UCSD-AML1 (cell line): ENCODE results near the gene FAM221B.

Experiments
- DNase-seq: peaks from one replicate; lab custom pipeline; 2025; ENCODE audit not compliant: unreplicated experiment; lab: John Stamatoyannopoulos, UW

FAM221B gene

GRCh38 chr9:35828716-35829083 is at the start of gene FAM221B:
FAM221B (minus strand) TSS chr9:35828732; CDS start chr9:35826161, 2,571 bp downstream.
- DNase-seq = peak; percentile 46

- DNase-seq = no peak
Measured at GRCh38 chr9:35872505-35872904, 44.0 kb upstream of the FAM221B start.

- no peak for DNase-seq
Measured at GRCh38 chr9:35871545-35871944, 43.0 kb upstream of the FAM221B start.

GRCh38 chr9:35870351-35870923 is 41.9 kb upstream of the FAM221B start, which contains the start of gene OR13J1:
OR13J1 (minus strand) TSS chr9:35870401; CDS start chr9:35870401, 0 bp downstream.
- DNase-seq = no peak

GRCh38 chr9:35869621-35870216 is 41.2 kb upstream of the FAM221B start:
- DNase-seq = no peak

- DNase-seq = no peak
Measured at GRCh38 chr9:35868933-35869332, 40.4 kb upstream of the FAM221B start.

- DNase-seq = no peak
Measured at GRCh38 chr9:35867538-35867937, 39.0 kb upstream of the FAM221B start.

- no peak for DNase-seq
Measured at GRCh38 chr9:35864695-35865255, 36.2 kb upstream of the FAM221B start.

- no peak for DNase-seq
Measured at GRCh38 chr9:35863583-35863982, 35.1 kb upstream of the FAM221B start.

GRCh38 chr9:35862328-35862727 is 33.8 kb upstream of the FAM221B start:
- no peak for DNase-seq

GRCh38 chr9:35861161-35861897 is 32.8 kb upstream of the FAM221B start:
- DNase-seq = no peak

GRCh38 chr9:35859990-35860339 is 31.4 kb upstream of the FAM221B start:
- no peak for DNase-seq

GRCh38 chr9:35859310-35859989 is 30.9 kb upstream of the FAM221B start:
- no peak for DNase-seq

GRCh38 chr9:35858458-35858857 is 29.9 kb upstream of the FAM221B start:
- DNase-seq = no peak

GRCh38 chr9:35856882-35857281 is 28.4 kb upstream of the FAM221B start:
- no peak for DNase-seq

GRCh38 chr9:35856206-35856605 is 27.7 kb upstream of the FAM221B start:
- DNase-seq = no peak

- no peak for DNase-seq
Measured at GRCh38 chr9:35854091-35854762, 25.7 kb upstream of the FAM221B start.

GRCh38 chr9:35852876-35853865 is 24.6 kb upstream of the FAM221B start:
- no peak for DNase-seq

GRCh38 chr9:35852267-35852815 is 23.8 kb upstream of the FAM221B start:
- DNase-seq = no peak
